ENCODE results near the gene DNMBP. TPM values are rescaled to one million over a fixed set of nuclear protein-coding genes. Genes with fewer than 3 reads are reported as not detected.

Gene DNMBP
- total RNA-seq, 1 donor from 2014 or later: 5.0 TPM

- Histone ChIP-seq H3K36me3 (ENCODE audit: control insufficient read depth, insufficient read depth, low read length) (no peaks in the 10 kb centered on the region), H3K27me3 (ENCODE audit: control insufficient read depth, insufficient read depth, low read length) (no peaks in the 10 kb centered on the region), H3K4me3 (ENCODE audit: low read depth, low read length) (no peak overlapping the region)
- TF ChIP-seq, protein P1, sequence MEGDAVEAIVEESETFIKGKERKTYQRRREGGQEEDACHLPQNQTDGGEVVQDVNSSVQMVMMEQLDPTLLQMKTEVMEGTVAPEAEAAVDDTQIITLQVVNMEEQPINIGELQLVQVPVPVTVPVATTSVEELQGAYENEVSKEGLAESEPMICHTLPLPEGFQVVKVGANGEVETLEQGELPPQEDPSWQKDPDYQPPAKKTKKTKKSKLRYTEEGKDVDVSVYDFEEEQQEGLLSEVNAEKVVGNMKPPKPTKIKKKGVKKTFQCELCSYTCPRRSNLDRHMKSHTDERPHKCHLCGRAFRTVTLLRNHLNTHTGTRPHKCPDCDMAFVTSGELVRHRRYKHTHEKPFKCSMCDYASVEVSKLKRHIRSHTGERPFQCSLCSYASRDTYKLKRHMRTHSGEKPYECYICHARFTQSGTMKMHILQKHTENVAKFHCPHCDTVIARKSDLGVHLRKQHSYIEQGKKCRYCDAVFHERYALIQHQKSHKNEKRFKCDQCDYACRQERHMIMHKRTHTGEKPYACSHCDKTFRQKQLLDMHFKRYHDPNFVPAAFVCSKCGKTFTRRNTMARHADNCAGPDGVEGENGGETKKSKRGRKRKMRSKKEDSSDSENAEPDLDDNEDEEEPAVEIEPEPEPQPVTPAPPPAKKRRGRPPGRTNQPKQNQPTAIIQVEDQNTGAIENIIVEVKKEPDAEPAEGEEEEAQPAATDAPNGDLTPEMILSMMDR (IDR thresholded peaks at IDR 0.05; ENCODE audit: insufficient read depth, low read length, severe bottlenecking): no peak
- no peak for FAIRE-seq
- DNase-seq (ENCODE audit: low read depth): no peak
Measured at GRCh38 chr10:99835947-99836346, 173.8 kb downstream of the DNMBP start.

GRCh38 chr10:99834410-99834809 is 175.3 kb downstream of the DNMBP start:
- TF ChIP-seq, protein P1 (IDR thresholded peaks at IDR 0.05; ENCODE audit: insufficient read depth, low read length, severe bottlenecking): no peak
- Histone ChIP-seq H3K27me3 (ENCODE audit: control insufficient read depth, insufficient read depth, low read length) (no peaks in the 10 kb centered on the region), H3K4me3 (ENCODE audit: low read depth, low read length) (no peak overlapping the region), H3K36me3 (ENCODE audit: control insufficient read depth, insufficient read depth, low read length) (no peaks in the 10 kb centered on the region)
- DNase-seq (ENCODE audit: low read depth) (peak; percentile 98), FAIRE-seq (peak; percentile 98)

- H3K4me3 ChIP-seq (ENCODE audit: low read depth, low read length): no peak overlapping the region
- no peak for FAIRE-seq
- no peak for DNase-seq (ENCODE audit: low read depth)
- no peaks in the 10 kb centered on the region for H3K27me3 ChIP-seq (ENCODE audit: control insufficient read depth, insufficient read depth, low read length)
- no peaks in the 10 kb centered on the region for H3K36me3 ChIP-seq (ENCODE audit: control insufficient read depth, insufficient read depth, low read length)
- TF ChIP-seq, protein P1 (IDR thresholded peaks at IDR 0.05; ENCODE audit: insufficient read depth, low read length, severe bottlenecking): no peak
Measured at GRCh38 chr10:99832439-99832838, 177.3 kb downstream of the DNMBP start.

GRCh38 chr10:99828464-99828863 is 181.3 kb downstream of the DNMBP start:
- no peaks in the 10 kb centered on the region for H3K27me3 ChIP-seq (ENCODE audit: control insufficient read depth, insufficient read depth, low read length)
- H3K36me3 ChIP-seq (ENCODE audit: control insufficient read depth, insufficient read depth, low read length): no peaks in the 10 kb centered on the region
- TF ChIP-seq, protein P1 (IDR thresholded peaks at IDR 0.05; ENCODE audit: insufficient read depth, low read length, severe bottlenecking): no peak
- FAIRE-seq (peak; percentile 7), DNase-seq (ENCODE audit: low read depth) (no peak)
- H3K4me3 ChIP-seq (ENCODE audit: low read depth, low read length): no peak overlapping the region

- FAIRE-seq: no peak
- no peak for DNase-seq (ENCODE audit: low read depth)
- no peaks in the 10 kb centered on the region for H3K36me3 ChIP-seq (ENCODE audit: control insufficient read depth, insufficient read depth, low read length)
- H3K27me3 ChIP-seq (ENCODE audit: control insufficient read depth, insufficient read depth, low read length): no peaks in the 10 kb centered on the region
- H3K4me3 ChIP-seq (ENCODE audit: low read depth, low read length): no peak overlapping the region
- TF ChIP-seq, protein P1 (IDR thresholded peaks at IDR 0.05; ENCODE audit: insufficient read depth, low read length, severe bottlenecking): no peak
Measured at GRCh38 chr10:99827936-99828335, 181.8 kb downstream of the DNMBP start.

Other genes with a start within 250 kb of the DNMBP start
- gene ABCC2, start 227.3 kb downstream of the DNMBP start, total RNA-seq: 0.53 and 1.0 TPM in 2 replicates
- gene CPN1, start 71.9 kb upstream of the DNMBP start, total RNA-seq: not detected in 2 replicates
- gene ERLIN1, start 176.1 kb upstream of the DNMBP start, total RNA-seq: 31.6 and 76.9 TPM in 2 replicates
- gene CHUK, start 219.6 kb upstream of the DNMBP start, total RNA-seq: 28.7 and 31.6 TPM in 2 replicates

Measured in bronchial epithelial cell (primary cell).